Iris pigment epithelial cell (primary cell): ENCODE results near the gene OLFML2B.

Source experiments
- DNase-seq: peaks from one replicate; pipeline ENCODE4 v3.0.0-alpha.2; 2011; ENCODE audit warnings: low read depth

OLFML2B gene

DNA sequence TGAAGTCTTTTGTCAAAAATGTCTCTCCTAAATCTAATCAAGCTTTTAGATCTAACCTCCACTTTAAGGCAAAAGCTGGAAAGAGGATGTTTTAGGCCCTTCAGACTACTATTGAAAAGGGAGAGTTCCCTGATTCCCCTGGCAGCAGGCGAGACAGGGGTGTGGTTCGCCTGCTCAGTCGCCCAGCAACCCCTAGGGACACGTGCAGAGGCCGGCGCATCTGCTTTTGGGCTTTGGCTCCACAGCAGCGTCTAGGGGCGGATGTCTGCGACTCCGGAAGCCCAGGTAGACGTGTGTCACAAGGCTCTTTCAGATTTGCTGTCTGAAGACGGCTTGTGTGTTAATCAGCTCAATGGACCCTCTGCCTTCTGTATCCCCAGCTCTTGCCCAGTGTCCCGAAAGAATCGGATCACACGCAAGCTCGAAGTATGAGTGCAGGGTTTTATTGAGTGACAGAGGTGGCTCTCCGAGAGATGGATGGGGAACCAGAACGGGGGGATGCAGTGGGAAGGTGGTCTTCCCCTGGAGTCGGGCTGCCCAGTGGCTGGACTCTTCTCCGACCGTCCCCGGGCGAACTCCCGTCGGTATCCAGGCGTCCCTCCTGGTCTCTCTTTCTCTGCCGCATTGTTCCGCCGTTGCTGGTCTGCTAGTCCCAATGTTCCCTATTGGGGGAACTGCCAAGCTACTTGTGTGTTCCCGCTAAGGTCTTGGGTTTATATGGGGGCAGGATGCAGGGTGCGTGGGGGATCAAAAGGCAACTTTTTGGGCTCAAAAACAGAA, 45.5 kb downstream of the OLFML2B start:
- no peak for DNase-seq

GRCh38 chr1:161973924-161974845, 49.5 kb downstream of the OLFML2B start:
- no peak for DNase-seq

GRCh38 chr1:161972828-161973227, 50.8 kb downstream of the OLFML2B start:
- DNase-seq, result no peak

GRCh38 chr1:161970633-161971032, 53.0 kb downstream of the OLFML2B start:
- no peak for DNase-seq

- no peak for DNase-seq
These were observed 53.6 kb downstream of the OLFML2B start for GRCh38 chr1:161970036-161970435.

- peak; percentile 29 for DNase-seq
These were observed 57.6 kb downstream of the OLFML2B start for GRCh38 chr1:161966067-161966466.

DNA sequence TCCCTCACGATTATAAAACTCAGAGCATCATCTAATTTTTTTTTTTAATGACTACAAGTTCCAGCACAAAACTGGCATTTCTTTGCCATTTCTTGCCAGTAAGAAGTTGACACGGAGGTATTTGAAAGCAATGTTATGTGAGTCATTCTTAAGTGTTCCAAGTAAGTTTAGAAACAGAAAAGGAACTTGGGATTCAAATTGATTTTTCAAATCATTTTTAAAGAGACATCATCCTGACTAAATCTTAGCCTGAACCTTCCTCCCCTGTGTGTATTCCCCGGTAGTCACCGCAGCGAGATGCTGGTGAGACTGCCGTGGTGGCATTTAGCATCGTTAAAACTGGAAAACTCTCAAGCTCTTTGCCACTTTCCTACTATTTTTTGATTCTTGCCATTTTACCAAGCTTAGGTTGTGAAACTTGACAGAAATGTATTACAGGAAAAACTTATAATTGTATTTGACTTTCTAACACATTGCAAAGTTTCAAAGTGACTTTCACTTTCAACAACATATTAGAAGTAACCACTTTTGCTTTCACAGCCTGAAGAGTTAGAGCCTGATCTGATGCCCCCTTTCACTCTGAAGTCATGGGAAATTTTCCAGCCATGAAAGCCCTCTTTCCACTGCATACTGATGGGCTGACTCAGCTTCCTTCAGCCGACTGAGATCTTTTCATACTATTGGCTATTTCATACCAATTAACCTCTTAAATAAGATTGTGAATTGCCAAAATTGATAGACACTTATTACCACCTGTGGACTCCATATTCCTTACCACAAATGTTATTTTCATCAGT, 61.4 kb downstream of the OLFML2B start:
- DNase-seq, result peak; percentile 92

DNA sequence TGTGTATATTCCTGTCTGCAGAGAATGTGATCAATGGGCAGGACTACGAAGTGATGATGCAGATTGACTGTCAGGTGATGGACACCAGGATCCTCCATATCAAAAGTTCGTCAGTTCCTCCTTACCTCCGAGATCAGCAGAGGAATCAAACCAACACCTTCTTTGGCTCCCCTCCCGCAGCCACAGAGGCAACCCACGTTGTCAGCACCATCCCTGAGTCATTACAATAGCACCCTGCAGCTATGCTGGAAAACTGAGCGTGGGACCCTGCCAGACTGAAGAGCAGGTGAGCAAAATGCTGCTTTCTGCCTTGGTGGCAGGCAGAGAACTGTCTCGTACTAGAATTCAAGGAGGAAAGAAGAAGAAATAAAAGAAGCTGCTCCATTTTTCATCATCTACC, 65.2 kb downstream of the OLFML2B start:
- DNase-seq, result peak; percentile 44

- DNase-seq, result no peak
These were observed 66.7 kb downstream of the OLFML2B start for GRCh38 chr1:161956930-161957329.

- DNase-seq, result peak; percentile 72
These were observed 67.6 kb downstream of the OLFML2B start for GRCh38 chr1:161956097-161956496.

DNA sequence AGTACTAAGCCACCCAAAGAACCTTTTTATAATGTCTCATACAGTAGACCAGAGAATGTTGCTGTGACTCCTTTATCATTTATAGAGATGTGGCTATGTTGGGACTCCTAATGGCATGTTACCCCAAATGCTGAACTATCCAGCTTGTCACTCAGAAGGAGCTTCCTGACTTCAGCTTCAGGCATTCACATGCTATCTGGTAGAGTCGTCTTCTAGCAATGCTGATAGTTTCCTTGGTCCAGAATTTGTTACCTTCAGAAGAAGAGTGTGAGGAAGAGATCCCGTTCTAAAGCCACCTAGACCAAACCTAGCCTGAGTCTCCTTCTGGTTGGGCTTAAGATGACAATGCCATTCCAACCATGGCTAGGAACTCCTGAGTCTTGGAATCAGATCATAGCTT, 68.1 kb downstream of the OLFML2B start:
- no peak for DNase-seq

- peak; percentile 44 for DNase-seq
These were observed 69.2 kb downstream of the OLFML2B start for GRCh38 chr1:161954466-161954865.

DNA sequence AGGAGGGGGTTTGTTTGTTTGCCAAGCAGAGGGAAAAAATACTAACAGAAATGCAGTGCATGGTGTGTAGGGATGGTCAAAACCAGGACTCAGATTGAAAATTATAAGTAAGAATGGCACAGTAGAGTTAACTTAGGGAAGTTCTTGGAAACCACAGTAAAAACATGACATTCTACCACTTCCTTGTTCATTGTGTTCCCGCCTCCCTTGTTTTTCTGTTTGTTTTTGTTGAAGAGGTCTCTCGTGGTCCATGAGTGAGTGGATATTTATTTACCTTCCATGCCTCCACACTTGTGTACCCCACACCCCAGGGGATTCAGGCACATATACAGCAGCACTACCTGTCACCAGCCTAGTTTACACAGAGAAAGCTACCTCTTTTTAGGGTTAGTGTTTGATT, 69.6 kb downstream of the OLFML2B start:
- no peak for DNase-seq

- no peak for DNase-seq
These were observed 70.3 kb downstream of the OLFML2B start for GRCh38 chr1:161953256-161953920.

GRCh38 chr1:161952607-161953172, 71.0 kb downstream of the OLFML2B start:
- no peak for DNase-seq

DNA sequence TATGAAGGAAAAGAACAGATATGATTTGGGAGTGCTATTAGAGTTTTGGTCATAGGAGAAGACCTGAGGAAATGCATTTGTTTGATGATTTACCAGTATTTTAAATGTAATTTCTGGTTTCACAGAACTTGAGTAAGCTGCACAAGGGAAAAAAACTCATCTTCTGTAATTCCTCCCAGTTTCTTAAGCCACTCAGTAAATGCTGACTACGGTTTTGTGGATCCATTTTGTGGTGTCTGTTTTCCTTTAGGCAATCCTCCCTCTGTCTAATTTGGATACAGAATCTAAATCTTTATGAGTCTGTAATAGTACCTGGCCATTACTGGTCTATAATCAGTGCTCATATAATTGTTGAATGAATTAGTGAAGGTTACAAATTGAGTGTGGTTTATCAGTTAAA, 72.0 kb downstream of the OLFML2B start:
- DNase-seq, result no peak

- DNase-seq, result no peak
These were observed 73.3 kb downstream of the OLFML2B start for GRCh38 chr1:161950377-161950776.

GRCh38 chr1:161949548-161949947, 74.1 kb downstream of the OLFML2B start:
- no peak for DNase-seq

- no peak for DNase-seq
These were observed 75.2 kb downstream of the OLFML2B start for GRCh38 chr1:161948435-161948834.

- DNase-seq, result no peak
These were observed 77.3 kb downstream of the OLFML2B start for GRCh38 chr1:161946071-161946987.
